T-cell (primary cell): ENCODE results near the gene NAXD. TPM values are rescaled to one million over a fixed set of nuclear protein-coding genes. Genes with fewer than 3 reads are reported as not detected.

Experiments
- ATAC-seq, 4 experiments: fragments of 200-7000 bp in 3 of 4; fragments of 150-1000 bp in 1 of 4; cut with Tn5 transposase; replicated peaks in 1 of 4; 1 replicate in 3 of 4; 2 replicates in 1 of 4; pipeline ENCODE4 v1.10.0; 2021; ENCODE audit warnings: moderate library complexity in 3 of 4, mild to moderate bottlenecking in 2 of 4, moderate number of reproducible peaks in 1 of 4
- CTCF ChIA-PET, 2 donors: fragments of 300-600 bp; sonication (Branson Sonifier 250); formaldehyde crosslinking; loops; one replicate each; lab custom pipeline; 2022; ENCODE audit warnings: antibody characterized with exemption in 2 of 2; lab: Charles Lee
- POLR2A ChIA-PET, 2 donors: fragments of 300-600 bp; sonication (Branson Sonifier 250); formaldehyde crosslinking; loops; one replicate each; lab custom pipeline; 2022; ENCODE audit warnings: antibody characterized with exemption in 2 of 2; lab: Charles Lee
- DNase-seq, 35 experiments: peaks; one replicate each; pipeline versions ENCODE4 v3.0.0 to v3.0.0-alpha.2; 2013 to 2023
- H3K27ac ChIP-seq: one replicate; pipeline ENCODE4 v1.5.1; 2013; ENCODE audit warnings: low read length
- H3K27me3 ChIP-seq, 2 experiments: replicated peaks in 1 of 2; 1 replicate in 1 of 2; 2 replicates in 1 of 2; pipeline versions ENCODE4 v1.6.1 to v1.7.0; 2013; ENCODE audit warnings: low read length in 1 of 2, mixed read lengths in 1 of 2; ENCODE audit not compliant: control insufficient read depth in 2 of 2, insufficient read depth in 2 of 2; ENCODE audit errors: extremely low read depth in 1 of 2
- H3K36me3 ChIP-seq, 2 donors: 1 replicate in 1 of 2; 2 replicates in 1 of 2; pipeline versions ENCODE4 v1.6.1 to v1.7.0; 2013; ENCODE audit warnings: low read length in 1 of 2; ENCODE audit not compliant: control insufficient read depth in 2 of 2, insufficient read depth in 1 of 2; ENCODE audit errors: extremely low read depth in 1 of 2
- H3K4me1 ChIP-seq, 2 experiments: 1 replicate in 1 of 2; 2 replicates in 1 of 2; pipeline versions ENCODE4 v1.6.1 to v1.7.0; 2013; ENCODE audit warnings: low read length in 2 of 2, mixed read lengths in 1 of 2; ENCODE audit not compliant: insufficient read depth in 2 of 2, control insufficient read depth in 1 of 2; ENCODE audit errors: extremely low read depth in 1 of 2
- H3K4me3 ChIP-seq, 2 donors: 1 replicate in 1 of 2; 2 replicates in 1 of 2; pipeline versions ENCODE4 v1.5.1 to v1.7.0; 2013; ENCODE audit warnings: mild to moderate bottlenecking in 2 of 2, low read length in 1 of 2, moderate library complexity in 1 of 2; ENCODE audit not compliant: control insufficient read depth in 1 of 2; ENCODE audit errors: extremely low read depth in 1 of 2
- H3K9me3 ChIP-seq: 2 replicates; pipeline ENCODE4 v1.7.0; 2013
- H3K27ac Mint-ChIP-seq, 2 donors: one replicate each; pipeline ENCODE4 v1.8.0; 2020 to 2021; ENCODE audit warnings: mild to moderate bottlenecking in 2 of 2, mixed read lengths in 2 of 2
- H3K27me3 Mint-ChIP-seq, 2 donors: one replicate each; pipeline ENCODE4 v1.8.0; 2021 to 2022; ENCODE audit warnings: mixed read lengths in 2 of 2
- H3K36me3 Mint-ChIP-seq: one replicate; pipeline ENCODE4 v1.8.0; 2021; ENCODE audit warnings: mixed read lengths
- H3K4me1 Mint-ChIP-seq, 3 donors: one replicate each; pipeline ENCODE4 v1.8.0; 2020 to 2022; ENCODE audit warnings: mixed read lengths in 3 of 3, mild to moderate bottlenecking in 1 of 3
- H3K4me3 Mint-ChIP-seq, 3 donors: one replicate each; pipeline ENCODE4 v1.8.0; 2020 to 2022; ENCODE audit warnings: mild to moderate bottlenecking in 3 of 3, mixed read lengths in 3 of 3, moderate library complexity in 3 of 3
- H3K9me3 Mint-ChIP-seq, 3 donors: one replicate each; pipeline ENCODE4 v1.8.0; 2020 to 2022; ENCODE audit warnings: mixed read lengths in 3 of 3
- whole genome bisulfite sequencing: methylation state at CpG from one replicate; pipeline ENCODE4 v1.1.5; 2013; ENCODE audit warnings: missing lambda C conversion rate; ENCODE audit not compliant: insufficient coverage; 5-methylcytosine and 5-hydroxymethylcytosine counted together
- total RNA-seq, 35 experiments: library from RNA in 6 of 35; stranded (reverse) in 6 of 35; fragments of 120-200 nt in 1 of 35; gene quantifications; one replicate each; pipeline versions ENCODE4 v1.2.1 to v1.2.4 and lab custom pipeline; 2013 to 2026

Gene NAXD
- total RNA-seq, 5 donors from 2014 or later (not counting 1 experiment from before 2014, with no cell fraction given): 22.2 to 34.3 (median 29.2) TPM

GRCh38 chr13:110617321-110618072 is 2.2 kb downstream of the NAXD start:
- Mint-ChIP-seq H3K27me3 (no peaks in the 10 kb centered on the region), H3K36me3 (no peaks in the 10 kb centered on the region), H3K4me1 (peaks cover 32 to 57% (median 54%) of the 10 kb centered on the region in 3 donors), H3K9me3 (peaks cover 0 to 4% (median 0%) of the 10 kb centered on the region in 3 donors), H3K4me3 (peak overlapping the region in 2 of 3 donors; percentile 41 to 89), H3K27ac (no peak overlapping the region)
- POLR2A ChIA-PET: no interaction called here
- peaks cover 0 to 4% of the 10 kb centered on the region in 2 donors for H3K36me3 ChIP-seq
- no peak overlapping the region for H3K4me3 ChIP-seq
- 97% methylated on average over 5 of the region's 8 CpGs for WGBS
- ATAC-seq (no peak), DNase-seq (no peak)
- no peaks in the 10 kb centered on the region for H3K9me3 ChIP-seq
- CTCF ChIA-PET: interaction anchor here in 1 of 2 donors (1.3 kb wide), 1 partner anchor 298 kb away, joined by 3 read pairs; no protein-coding TSS in a partner anchor
- H3K27me3 ChIP-seq: no peaks in the 10 kb centered on the region
- no peak overlapping the region for H3K27ac ChIP-seq
- peaks cover 11 to 31% of the 10 kb centered on the region in 2 experiments for H3K4me1 ChIP-seq

GRCh38 chr13:110618167-110618566 is 2.8 kb downstream of the NAXD start:
- no peak overlapping the region for H3K4me3 Mint-ChIP-seq
- DNase-seq: no peak
- Histone ChIP-seq H3K27ac (no peak overlapping the region), H3K9me3 (no peaks in the 10 kb centered on the region), H3K4me1 (peaks cover 11 to 31% of the 10 kb centered on the region in 2 experiments), H3K4me3 (no peak overlapping the region), H3K36me3 (peaks cover 0 to 11% of the 10 kb centered on the region in 2 donors), H3K27me3 (no peaks in the 10 kb centered on the region)
- POLR2A ChIA-PET: no interaction called here
- peaks cover 32 to 60% (median 57%) of the 10 kb centered on the region in 3 donors for H3K4me1 Mint-ChIP-seq
- peaks cover 4% of the 10 kb centered on the region for H3K36me3 Mint-ChIP-seq
- CTCF ChIA-PET: no interaction called here
- no peaks in the 10 kb centered on the region for H3K27me3 Mint-ChIP-seq
- H3K9me3 Mint-ChIP-seq: peaks cover 0 to 4% (median 0%) of the 10 kb centered on the region in 3 donors
- 100% methylated on average over 1 of the region's 8 CpGs for WGBS
- ATAC-seq: no peak
- no peak overlapping the region for H3K27ac Mint-ChIP-seq

DNA sequence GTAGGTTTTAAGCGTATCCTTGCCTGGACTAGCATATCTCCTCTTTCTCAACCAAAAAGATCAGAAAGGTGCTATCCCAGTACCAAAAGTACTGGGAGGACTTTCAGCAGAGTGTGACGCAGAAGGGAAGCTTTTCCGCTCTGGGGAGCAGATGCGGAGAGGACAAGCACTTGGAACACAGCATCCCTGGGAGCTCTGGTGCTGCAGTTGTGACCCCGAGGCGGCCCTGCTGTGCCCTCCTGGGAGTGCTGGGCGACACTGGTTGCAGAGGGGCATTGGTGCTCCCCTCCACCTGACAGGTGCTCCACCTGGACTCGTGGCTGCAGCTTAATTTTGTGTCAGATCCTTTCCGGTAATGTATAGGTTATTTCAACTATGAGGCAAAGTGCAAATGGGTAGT is 3.4 kb downstream of the NAXD start:
- Mint-ChIP-seq H3K36me3 (peaks cover 7% of the 10 kb centered on the region), H3K4me1 (peaks cover 32 to 60% (median 56%) of the 10 kb centered on the region in 3 donors), H3K9me3 (peaks cover 0 to 2% (median 0%) of the 10 kb centered on the region in 3 donors), H3K27ac (no peak overlapping the region), H3K27me3 (no peaks in the 10 kb centered on the region), H3K4me3 (no peak overlapping the region)
- no peaks in the 10 kb centered on the region for H3K9me3 ChIP-seq
- no peak overlapping the region for H3K27ac ChIP-seq
- ChIA-PET POLR2A (no interaction called here), CTCF (no interaction called here)
- peaks cover 11 to 31% of the 10 kb centered on the region in 2 experiments for H3K4me1 ChIP-seq
- ATAC-seq: no peak
- H3K27me3 ChIP-seq: no peaks in the 10 kb centered on the region
- no peak overlapping the region for H3K4me3 ChIP-seq
- no peak for DNase-seq
- H3K36me3 ChIP-seq: peaks cover 0 to 15% of the 10 kb centered on the region in 2 donors
- WGBS: 93% methylated on average over 4 of the region's 9 CpGs

- DNase-seq (no peak), ATAC-seq (no peak)
- no peaks in the 10 kb centered on the region for H3K27me3 ChIP-seq
- WGBS: 50% methylated on average over 1 of the region's 2 CpGs
- no peak overlapping the region for H3K4me3 Mint-ChIP-seq
- H3K27me3 Mint-ChIP-seq: no peaks in the 10 kb centered on the region
- peaks cover 7 to 30% of the 10 kb centered on the region in 2 donors for H3K36me3 ChIP-seq
- H3K27ac Mint-ChIP-seq: no peak overlapping the region
- CTCF ChIA-PET: interaction anchor here (0.5 to 0.7 kb wide), 3 partner anchors 14 to 199 kb away, joined by 3 to 5 read pairs (median 3); no protein-coding TSS in a partner anchor
- H3K4me1 Mint-ChIP-seq: peaks cover 28 to 57% (median 52%) of the 10 kb centered on the region in 3 donors
- no peaks in the 10 kb centered on the region for H3K9me3 ChIP-seq
- H3K9me3 Mint-ChIP-seq: no peaks in the 10 kb centered on the region
- peaks cover 7% of the 10 kb centered on the region for H3K36me3 Mint-ChIP-seq
- POLR2A ChIA-PET: interaction anchor here in 1 of 2 donors (0.6 to 0.7 kb wide), 2 partner anchors 13 to 18 kb away, joined by 3 to 4 read pairs; no protein-coding TSS in a partner anchor
- H3K27ac ChIP-seq: no peak overlapping the region
- peaks cover 11 to 22% of the 10 kb centered on the region in 2 experiments for H3K4me1 ChIP-seq
- H3K4me3 ChIP-seq: no peak overlapping the region
Measured at GRCh38 chr13:110620596-110620995, 5.3 kb downstream of the NAXD start.

GRCh38 chr13:110624766-110625756 is 9.7 kb downstream of the NAXD start:
- Histone ChIP-seq H3K9me3 (no peaks in the 10 kb centered on the region), H3K36me3 (peaks cover 16 to 46% of the 10 kb centered on the region in 2 donors), H3K27ac (no peak overlapping the region), H3K4me3 (no peak overlapping the region), H3K4me1 (peaks cover 0 to 16% of the 10 kb centered on the region in 2 experiments), H3K27me3 (no peaks in the 10 kb centered on the region)
- DNase-seq: no peak
- Mint-ChIP-seq H3K36me3 (peaks cover 36% of the 10 kb centered on the region), H3K9me3 (no peaks in the 10 kb centered on the region), H3K27me3 (no peaks in the 10 kb centered on the region), H3K4me3 (no peak overlapping the region), H3K4me1 (peaks cover 47 to 57% (median 52%) of the 10 kb centered on the region in 3 donors), H3K27ac (peak overlapping the region in 1 of 2 donors; percentile 63)
- no peak for ATAC-seq
- CTCF ChIA-PET: interaction anchor here in 1 of 2 donors (0.7 kb wide), 1 partner anchor 555 kb away, joined by 3 read pairs; no protein-coding TSS in a partner anchor
- POLR2A ChIA-PET: no interaction called here
- 96% methylated on average over 33 of the region's 41 CpGs for WGBS
